ENCODE results near the gene C2CD2L.
"Not testable (repeated sequence)": the region's sequence is repeated elsewhere in the genome, so short reads cannot be mapped to it uniquely, and the experiment has no call there.

C2CD2L gene

DNA sequence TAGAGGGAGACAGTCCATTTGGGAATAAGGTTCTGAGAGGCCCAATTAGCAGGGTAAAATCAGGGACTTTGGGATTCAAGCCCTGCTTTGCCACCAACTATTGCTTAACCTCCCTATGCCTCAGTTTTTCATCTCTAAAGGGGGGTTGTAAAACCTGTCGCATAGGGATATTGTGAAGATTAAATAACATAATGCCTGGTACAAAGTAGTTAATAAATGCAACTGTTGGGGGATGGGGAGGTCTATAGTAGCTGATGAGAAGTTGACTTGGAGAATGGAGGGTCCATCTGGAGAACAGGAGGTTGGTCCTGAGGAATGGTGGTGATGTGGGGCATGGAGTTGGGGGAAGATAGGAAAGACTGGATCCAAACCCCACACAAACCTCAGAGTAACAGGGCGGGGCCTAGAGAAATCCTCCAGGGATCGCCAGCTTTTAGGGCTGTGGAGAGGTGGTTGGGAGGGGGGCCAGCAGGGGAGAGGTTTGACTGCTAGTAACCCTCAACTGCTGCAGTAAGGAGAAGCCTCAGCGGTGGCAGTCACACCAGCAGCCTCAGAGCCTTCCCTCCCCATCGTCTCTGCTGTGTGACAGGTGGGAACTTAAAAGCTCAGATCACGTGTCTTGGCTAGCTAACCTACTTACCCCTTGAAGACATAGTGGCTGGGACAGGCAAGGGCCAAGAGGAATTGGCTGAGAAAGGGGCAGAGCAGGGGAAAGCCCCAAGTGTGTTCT lies 40.6 kb downstream of the C2CD2L start:
- in situ Hi-C loops (cut with HindIII; ENCODE audit: low sequenced_read_pairs) = no loop called here

DNA sequence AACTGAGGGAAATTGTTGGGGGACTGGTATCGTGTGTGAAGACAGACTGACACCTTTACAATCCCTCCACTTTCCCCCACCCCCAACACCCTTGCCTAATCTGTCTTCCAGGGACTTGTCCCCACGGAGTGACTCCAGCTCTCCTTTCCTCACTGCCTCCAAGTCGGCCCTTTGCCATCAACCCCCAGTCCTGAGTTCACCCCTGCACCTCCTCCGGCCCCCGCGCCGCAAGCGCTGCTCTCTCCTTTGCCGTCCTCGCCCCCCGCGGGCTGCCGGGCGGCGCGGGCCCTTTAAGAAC lies 41.5 kb downstream of the C2CD2L start:
- in situ Hi-C loops (cut with HindIII; ENCODE audit: low sequenced_read_pairs) = no loop called here

GRCh38 chr11:119149018-119149785 lies 42.1 kb downstream of the C2CD2L start, which contains the start of gene ABCG4:
Gene ABCG4 (plus strand): TSS chr11:119149052. CDS start chr11:119149966, 914 bp downstream.
- in situ Hi-C loops (cut with HindIII; ENCODE audit: low sequenced_read_pairs) = no loop called here

GRCh38 chr11:119149786-119150275 lies 42.7 kb downstream of the C2CD2L start:
- in situ Hi-C loops (cut with HindIII; ENCODE audit: low sequenced_read_pairs) = no loop called here

DNA sequence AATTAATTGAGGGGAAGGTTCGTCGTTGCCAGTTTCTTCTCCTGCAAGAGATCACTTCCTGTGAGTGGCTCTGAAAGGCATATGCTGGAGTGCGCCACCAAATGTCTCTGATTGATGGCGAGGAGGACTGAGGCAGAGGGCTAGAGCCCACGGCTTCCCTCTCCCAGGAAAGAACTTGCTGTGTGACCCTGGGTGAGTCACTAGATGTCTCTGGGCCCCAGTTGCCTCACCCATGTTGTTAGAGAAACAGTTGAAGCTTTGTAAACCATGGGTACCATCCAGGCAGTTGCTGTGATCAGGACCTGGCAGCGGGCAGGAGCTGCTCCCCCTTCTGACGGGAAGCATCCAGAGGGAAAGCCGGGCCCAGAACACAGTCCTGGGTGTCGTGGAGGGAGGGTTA lies 44.9 kb downstream of the C2CD2L start:
- in situ Hi-C loops (cut with HindIII; ENCODE audit: low sequenced_read_pairs) = no loop called here

GRCh38 chr11:119152604-119153003 lies 45.5 kb downstream of the C2CD2L start:
- in situ Hi-C loops (cut with HindIII; ENCODE audit: low sequenced_read_pairs) = no loop called here

DNA sequence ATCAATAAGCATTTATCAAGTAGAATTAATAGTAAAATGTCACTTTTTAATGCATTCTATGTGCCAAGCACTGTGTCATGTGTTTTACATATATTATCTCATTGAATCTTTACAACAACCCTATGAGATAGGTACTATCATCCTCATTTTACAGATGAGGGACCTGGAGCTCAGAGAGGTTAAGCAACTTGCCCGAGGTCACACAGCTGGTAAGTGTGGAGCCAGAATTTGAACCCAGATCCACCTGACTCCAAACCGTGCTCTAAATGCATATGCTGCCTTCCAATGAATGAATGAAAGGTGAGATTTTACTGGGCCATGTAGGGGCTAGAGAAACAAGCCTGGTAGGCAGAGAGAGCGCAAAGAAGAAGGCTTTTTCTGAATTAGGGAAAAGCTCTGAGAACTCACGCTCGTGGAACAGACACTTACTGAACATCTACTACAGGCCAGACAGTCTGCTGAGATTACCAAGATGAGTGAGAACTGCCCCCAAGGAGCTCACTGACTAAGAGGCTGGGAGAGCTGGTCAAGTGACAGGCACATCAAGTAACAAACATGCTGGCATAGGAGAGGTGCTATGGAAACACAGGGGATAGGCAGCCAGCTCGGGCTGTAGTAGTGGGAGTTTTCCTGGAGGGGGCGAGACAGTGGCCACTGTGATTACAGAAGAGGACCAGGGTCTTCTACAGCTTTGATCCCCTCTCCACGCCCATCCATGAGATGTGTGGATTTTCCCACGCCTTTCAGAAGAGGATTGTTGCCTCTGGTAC lies 46.1 kb downstream of the C2CD2L start:
- in situ Hi-C loops (cut with HindIII; ENCODE audit: low sequenced_read_pairs) = no loop called here

GRCh38 chr11:119154178-119154577 lies 47.0 kb downstream of the C2CD2L start:
- in situ Hi-C loops (cut with HindIII; ENCODE audit: low sequenced_read_pairs) = no loop called here

GRCh38 chr11:119155733-119156492 lies 48.8 kb downstream of the C2CD2L start:
- in situ Hi-C loops (cut with HindIII; ENCODE audit: low sequenced_read_pairs) = no loop called here

DNA sequence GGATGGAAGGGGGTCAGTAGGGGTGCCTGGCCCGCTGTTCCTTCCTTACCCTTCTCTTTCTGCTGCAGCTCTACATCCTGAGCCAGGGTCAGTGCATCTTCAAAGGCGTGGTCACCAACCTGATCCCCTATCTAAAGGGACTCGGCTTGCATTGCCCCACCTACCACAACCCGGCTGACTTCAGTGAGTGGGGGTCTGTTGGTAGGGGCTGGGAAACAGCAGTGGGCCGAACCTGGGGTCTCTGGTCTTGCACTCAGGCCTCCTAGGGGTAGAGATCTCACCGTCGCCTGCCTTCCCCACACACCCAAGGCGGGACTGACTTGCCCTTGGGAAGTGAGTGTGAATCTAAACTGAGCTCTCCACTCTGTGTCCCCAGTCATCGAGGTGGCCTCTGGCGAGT lies 49.4 kb downstream of the C2CD2L start:
- in situ Hi-C loops (cut with HindIII; ENCODE audit: low sequenced_read_pairs) = no loop called here

DNA sequence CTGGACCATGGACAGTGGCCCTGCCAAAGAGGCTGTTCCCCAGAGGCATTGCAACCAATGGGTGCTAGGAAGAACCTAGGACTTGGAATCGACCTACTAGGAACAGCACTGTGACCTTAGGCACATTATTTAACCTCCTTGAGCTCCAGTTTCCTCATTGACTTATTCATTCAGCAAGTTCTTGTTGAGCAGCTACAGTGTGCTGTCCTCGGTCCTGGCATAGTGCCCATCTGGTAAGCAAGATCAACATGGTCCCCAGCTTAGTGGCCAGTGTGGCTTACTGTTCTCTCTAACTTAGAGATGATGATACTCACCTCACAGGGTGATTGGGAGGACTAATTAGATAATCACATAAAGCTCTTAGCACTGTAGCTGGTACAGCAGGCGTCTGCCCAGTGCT lies 49.9 kb downstream of the C2CD2L start:
- in situ Hi-C loops (cut with HindIII; ENCODE audit: low sequenced_read_pairs) = no loop called here

DNA sequence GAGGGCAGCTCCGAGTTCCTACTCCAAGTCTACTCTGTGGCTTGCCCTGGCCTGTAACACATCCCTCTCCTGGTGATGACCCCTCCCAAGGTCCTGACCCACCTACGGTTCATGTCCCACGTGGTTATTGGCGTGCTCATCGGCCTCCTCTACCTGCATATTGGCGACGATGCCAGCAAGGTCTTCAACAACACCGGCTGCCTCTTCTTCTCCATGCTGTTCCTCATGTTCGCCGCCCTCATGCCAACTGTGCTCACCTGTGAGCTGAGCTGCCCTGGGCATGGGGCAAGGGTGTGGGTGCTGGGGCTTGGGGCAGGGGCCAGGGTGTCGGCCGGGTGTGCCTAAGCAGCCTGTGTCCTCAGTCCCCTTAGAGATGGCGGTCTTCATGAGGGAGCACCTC lies 51.3 kb downstream of the C2CD2L start:
- in situ Hi-C loops (cut with HindIII; ENCODE audit: low sequenced_read_pairs) = no loop called here

DNA sequence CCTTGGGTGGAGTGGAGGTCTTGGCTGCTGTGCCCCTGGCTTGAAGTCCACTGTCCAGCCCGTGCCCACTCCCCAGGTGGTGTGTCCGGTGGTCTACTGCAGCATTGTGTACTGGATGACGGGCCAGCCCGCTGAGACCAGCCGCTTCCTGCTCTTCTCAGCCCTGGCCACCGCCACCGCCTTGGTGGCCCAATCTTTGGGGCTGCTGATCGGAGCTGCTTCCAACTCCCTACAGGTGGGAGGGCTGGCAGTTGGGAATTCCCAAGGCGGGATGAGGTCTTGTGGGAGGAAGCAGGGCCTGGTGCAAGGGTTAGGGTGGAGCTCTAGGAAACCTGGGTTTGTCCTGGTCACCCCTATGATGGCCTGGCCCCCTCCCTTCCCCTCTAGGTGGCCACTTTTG lies 53.0 kb downstream of the C2CD2L start:
- in situ Hi-C loops (cut with HindIII; ENCODE audit: low sequenced_read_pairs) = no loop called here

DNA sequence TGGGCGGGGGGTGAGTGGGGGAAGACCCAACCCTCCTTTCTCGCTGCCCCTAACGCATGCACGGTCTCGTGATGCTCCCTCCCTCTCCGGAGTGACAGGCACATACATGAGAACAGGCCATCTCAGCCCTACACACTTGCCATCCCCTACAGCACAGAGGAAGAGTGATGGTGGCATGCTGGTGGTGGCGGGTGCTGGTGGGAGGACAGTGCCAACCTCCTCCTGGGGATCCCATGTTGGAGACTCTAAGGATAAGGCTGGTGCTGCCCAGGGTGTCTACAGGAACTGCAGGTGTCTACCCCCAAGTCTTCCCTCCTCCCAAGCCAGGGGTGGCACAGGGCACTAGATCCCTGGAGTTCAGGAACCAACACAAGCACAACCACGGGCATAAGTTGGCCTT lies 54.7 kb downstream of the C2CD2L start:
- in situ Hi-C loops (cut with HindIII; ENCODE audit: low sequenced_read_pairs) = no loop called here

GRCh38 chr11:119166368-119167076 lies 59.4 kb downstream of the C2CD2L start:
- in situ Hi-C loops (cut with HindIII; ENCODE audit: low sequenced_read_pairs) = no loop called here

DNA sequence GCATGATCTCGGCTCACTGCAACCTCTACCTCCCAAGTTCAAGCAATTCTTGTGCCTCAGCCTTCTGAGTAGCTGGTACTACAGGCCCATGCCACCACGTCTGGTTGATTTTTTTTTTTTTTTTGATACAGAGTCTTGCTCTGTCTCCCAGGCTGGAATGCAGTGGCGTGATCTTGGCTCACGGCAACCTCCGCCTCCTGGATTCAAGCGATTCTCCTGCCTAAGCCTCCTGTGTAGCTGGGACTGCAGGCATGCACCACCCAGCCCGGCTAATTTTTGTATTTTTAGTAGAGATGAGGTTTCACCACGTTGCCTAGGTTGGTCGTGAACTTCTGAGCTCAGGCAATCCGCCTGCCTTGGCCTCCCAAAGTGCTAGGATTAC lies 59.9 kb downstream of the C2CD2L start:
- in situ Hi-C loops (cut with HindIII; ENCODE audit: low sequenced_read_pairs) = not testable (repeated sequence)

- in situ Hi-C loops (cut with HindIII; ENCODE audit: low sequenced_read_pairs) = no loop called here
Measured at GRCh38 chr11:119167933-119168332, 60.8 kb downstream of the C2CD2L start.

Measured in endothelial cell of hepatic sinusoid (primary cell).